H9 (cell line): Measurements from ENCODE around the gene FOXP2. TPM values are rescaled to one million over a fixed set of nuclear protein-coding genes. Genes with fewer than 3 reads are reported as not detected.

Experiments
- DNase-seq: peaks from one replicate; pipeline ENCODE4 v3.0.0-alpha.2; 2017
- H2AFZ ChIP-seq: one replicate; pipeline ENCODE4 v1.6.1; 2013; ENCODE audit warnings: mild to moderate bottlenecking, low read length, control low read depth, moderate library complexity
- H2AK5ac ChIP-seq: 2 replicates; pipeline ENCODE4 v1.6.1; 2013; ENCODE audit warnings: low read length, control low read depth, mixed read lengths; ENCODE audit not compliant: insufficient read length
- H2BK120ac ChIP-seq: one replicate; pipeline ENCODE4 v1.6.1; 2013; ENCODE audit warnings: low read depth, mild to moderate bottlenecking, low read length, control low read depth, inconsistent platforms; ENCODE audit not compliant: poor library complexity, severe bottlenecking
- H2BK12ac ChIP-seq: 2 replicates; pipeline ENCODE4 v1.6.1; 2013; ENCODE audit warnings: low read length, control low read depth, mixed read lengths, low read depth; ENCODE audit not compliant: insufficient read length
- H2BK15ac ChIP-seq: 2 replicates; pipeline ENCODE4 v1.6.1; 2013; ENCODE audit warnings: low read depth, low read length, control low read depth
- H2BK20ac ChIP-seq: one replicate; pipeline ENCODE4 v1.6.1; 2013; ENCODE audit warnings: low read depth, mild to moderate bottlenecking, low read length, control low read depth, inconsistent platforms; ENCODE audit not compliant: poor library complexity, severe bottlenecking
- H2BK5ac ChIP-seq: 2 replicates; pipeline ENCODE4 v1.6.1; 2013; ENCODE audit warnings: low read length, control low read depth, mixed read lengths; ENCODE audit not compliant: insufficient read length
- H3K14ac ChIP-seq: 2 replicates; pipeline ENCODE4 v1.6.1; 2013; ENCODE audit warnings: low read length, control low read depth; ENCODE audit not compliant: insufficient read depth
- H3K18ac ChIP-seq: 2 replicates; pipeline ENCODE4 v1.6.1; 2013; ENCODE audit warnings: low read depth, mild to moderate bottlenecking, mixed read lengths, low read length, control low read depth; ENCODE audit not compliant: insufficient read length
- H3K23ac ChIP-seq: 2 replicates; pipeline ENCODE4 v1.6.1; 2013; ENCODE audit warnings: low read length, control low read depth, mixed read lengths, low read depth; ENCODE audit not compliant: insufficient read length
- H3K23me2 ChIP-seq: 2 replicates; pipeline ENCODE4 v1.6.1; 2013; ENCODE audit warnings: low read depth, mild to moderate bottlenecking, mixed read lengths, low read length, control low read depth; ENCODE audit not compliant: insufficient read length, poor library complexity, severe bottlenecking
- H3K27ac ChIP-seq: 2 replicates; pipeline ENCODE4 v1.5.1; 2013; ENCODE audit warnings: low read length, control low read depth, mixed read lengths, low read depth; ENCODE audit not compliant: insufficient read length
- H3K27me3 ChIP-seq: 2 replicates; pipeline ENCODE4 v1.6.1; 2013; ENCODE audit warnings: low read length, control low read depth, inconsistent platforms; ENCODE audit not compliant: insufficient read depth
- H3K4ac ChIP-seq: 2 replicates; pipeline ENCODE4 v1.6.1; 2013; ENCODE audit warnings: low read depth, mild to moderate bottlenecking, control low read depth, inconsistent platforms, low read length, moderate library complexity
- H3K4me1 ChIP-seq: 2 replicates; pipeline ENCODE4 v1.6.1; 2013; ENCODE audit warnings: low read length, control low read depth, inconsistent platforms; ENCODE audit not compliant: insufficient read depth
- H3K4me2 ChIP-seq: 2 replicates; pipeline ENCODE4 v1.6.1; 2013; ENCODE audit warnings: low read length, control low read depth, mixed read lengths; ENCODE audit not compliant: insufficient read length, insufficient read depth
- H3K56ac ChIP-seq: 2 replicates; pipeline ENCODE4 v1.6.1; 2013; ENCODE audit warnings: low read depth, mild to moderate bottlenecking, mixed read lengths, low read length, control low read depth; ENCODE audit not compliant: insufficient read length
- H3K79me1 ChIP-seq: 2 replicates; pipeline ENCODE4 v1.6.1; 2013; ENCODE audit warnings: low read depth, mild to moderate bottlenecking, moderate library complexity, low read length, control low read depth, inconsistent platforms; ENCODE audit not compliant: insufficient read depth, poor library complexity, severe bottlenecking
- H3K79me2 ChIP-seq: 2 replicates; pipeline ENCODE4 v1.6.1; 2013; ENCODE audit warnings: low read length, control low read depth, inconsistent platforms; ENCODE audit not compliant: insufficient read depth
- H3K9ac ChIP-seq: 2 replicates; pipeline ENCODE4 v1.6.1; 2013; ENCODE audit warnings: low read length, control low read depth, mixed read lengths; ENCODE audit not compliant: insufficient read length; ENCODE audit errors: extremely low read depth
- H3K9me3 ChIP-seq: one replicate; pipeline ENCODE4 v1.6.1; 2013; ENCODE audit warnings: low read depth, low read length, inconsistent platforms; ENCODE audit not compliant: control insufficient read depth
- H3T11ph ChIP-seq: one replicate; pipeline ENCODE4 v1.6.1; 2013; ENCODE audit warnings: mild to moderate bottlenecking, low read length, control low read depth, inconsistent platforms
- H4K20me1 ChIP-seq: one replicate; pipeline ENCODE4 v1.6.1; 2013; ENCODE audit not compliant: control insufficient read depth, insufficient read length, insufficient read depth
- H4K5ac ChIP-seq: 2 replicates; pipeline ENCODE4 v1.6.1; 2013; ENCODE audit warnings: low read depth, mild to moderate bottlenecking, mixed read lengths, low read length, control low read depth; ENCODE audit not compliant: insufficient read length
- H4K8ac ChIP-seq: replicated peaks from 2 replicates; pipeline ENCODE4 v1.6.1; 2013; ENCODE audit warnings: low read length, control low read depth, mixed read lengths, low read depth; ENCODE audit not compliant: insufficient read length
- H4K91ac ChIP-seq: 2 replicates; pipeline ENCODE4 v1.6.1; 2013; ENCODE audit warnings: low read depth, mild to moderate bottlenecking, moderate library complexity, mixed read lengths, low read length, control low read depth; ENCODE audit not compliant: insufficient read length
- H3K27ac Mint-ChIP-seq, 3 experiments: 2 replicates in 2 of 3; 3 replicates in 1 of 3; pipeline ENCODE4 v1.8.0; 2020 to 2021; ENCODE audit warnings: mixed read lengths in 3 of 3, mild to moderate bottlenecking in 1 of 3, moderate library complexity in 1 of 3
- H3K27me3 Mint-ChIP-seq: 2 replicates; pipeline ENCODE4 v1.8.0; 2021; ENCODE audit warnings: low read depth, mild to moderate bottlenecking, moderate library complexity, mixed read lengths
- H3K36me3 Mint-ChIP-seq, 3 experiments: 2 replicates in 2 of 3; 3 replicates in 1 of 3; pipeline ENCODE4 v1.8.0; 2020 to 2021; ENCODE audit warnings: low read depth in 3 of 3, mixed read lengths in 3 of 3; ENCODE audit not compliant: insufficient read depth in 1 of 3
- H3K4me1 Mint-ChIP-seq, 2 experiments: 2 replicates each; pipeline ENCODE4 v1.8.0; 2020; ENCODE audit warnings: mixed read lengths in 2 of 2
- H3K4me3 Mint-ChIP-seq, 2 experiments: 2 replicates in 1 of 2; 3 replicates in 1 of 2; pipeline ENCODE4 v1.8.0; 2020 to 2021; ENCODE audit warnings: mild to moderate bottlenecking in 2 of 2, mixed read lengths in 2 of 2, moderate library complexity in 1 of 2
- H3K9me3 Mint-ChIP-seq, 2 experiments: 2 replicates in 1 of 2; 3 replicates in 1 of 2; pipeline ENCODE4 v1.8.0; 2020; ENCODE audit warnings: mild to moderate bottlenecking in 2 of 2, mixed read lengths in 2 of 2, moderate library complexity in 1 of 2
- total RNA-seq: library from RNA; stranded (reverse); gene quantifications from 2 replicates; pipeline ENCODE4 v1.2.1, GENCODE V29; 2021
- TF ChIP-seq, protein P1 (sequence below): fragments of 200-600 bp; sonication (generic); conservative IDR thresholded peaks from 3 replicates; pipeline ENCODE4 v1.8.0; 2021; ENCODE audit warnings: antibody characterized with exemption, mild to moderate bottlenecking

The FOXP2 gene
- total RNA-seq, 1 experiment from 2014 or later, result not detected

DNA sequence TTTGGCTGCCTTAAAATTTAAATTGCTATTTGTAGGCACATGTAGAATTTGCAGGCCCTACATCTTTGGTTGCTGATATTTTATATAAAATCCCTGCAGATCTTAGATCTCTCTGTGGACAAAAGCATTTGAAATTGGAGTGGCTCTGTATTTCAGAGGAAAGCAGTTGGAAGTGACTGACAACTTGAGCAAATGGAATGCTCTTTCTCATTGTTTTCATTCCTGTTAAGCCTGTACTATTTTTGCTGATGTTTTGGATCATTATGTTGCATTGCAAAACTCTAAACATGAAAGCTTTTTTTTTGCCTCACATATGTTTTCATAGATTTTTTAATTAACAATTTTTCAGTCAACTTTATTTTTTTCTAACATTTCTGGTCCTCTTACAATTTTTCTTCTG is 256.1 kb downstream of the FOXP2 start:
- no peak overlapping the region for H2BK15ac ChIP-seq
- no peak overlapping the region for H3T11ph ChIP-seq
- H4K8ac ChIP-seq, result no peak overlapping the region
- H3K23ac ChIP-seq, result no peak overlapping the region
- no peaks in the 10 kb centered on the region for H3K27me3 ChIP-seq
- H3K14ac ChIP-seq, result no peak overlapping the region
- no peaks in the 10 kb centered on the region for H4K20me1 ChIP-seq
- H3K4me1 Mint-ChIP-seq, result no peaks in the 10 kb centered on the region
- H3K4me3 Mint-ChIP-seq, result no peak overlapping the region
- H2BK20ac ChIP-seq, result no peak overlapping the region
- H2AFZ ChIP-seq, result no peak overlapping the region
- H3K9me3 Mint-ChIP-seq, result no peaks in the 10 kb centered on the region
- H3K4me1 ChIP-seq, result no peaks in the 10 kb centered on the region
- no peaks in the 10 kb centered on the region for H3K36me3 Mint-ChIP-seq
- no peak overlapping the region for H2BK5ac ChIP-seq
- H2AK5ac ChIP-seq, result no peak overlapping the region
- H3K27me3 Mint-ChIP-seq, result no peaks in the 10 kb centered on the region
- no peak overlapping the region for H3K27ac ChIP-seq
- no peak overlapping the region for H3K18ac ChIP-seq
- DNase-seq, result no peak
- H2BK120ac ChIP-seq, result no peak overlapping the region
- H3K27ac Mint-ChIP-seq, result no peak overlapping the region
- no peak overlapping the region for H3K56ac ChIP-seq
- no peak overlapping the region for H4K91ac ChIP-seq
- no peak overlapping the region for H3K4ac ChIP-seq
- no peak overlapping the region for H3K4me2 ChIP-seq
- H3K79me2 ChIP-seq, result no peaks in the 10 kb centered on the region
- H2BK12ac ChIP-seq, result no peak overlapping the region
- no peaks in the 10 kb centered on the region for H3K79me1 ChIP-seq
- H3K23me2 ChIP-seq, result no peaks in the 10 kb centered on the region
- H3K9ac ChIP-seq, result no peak overlapping the region
- no peaks in the 10 kb centered on the region for H3K9me3 ChIP-seq
- H4K5ac ChIP-seq, result no peak overlapping the region
- TF ChIP-seq, protein P1, sequence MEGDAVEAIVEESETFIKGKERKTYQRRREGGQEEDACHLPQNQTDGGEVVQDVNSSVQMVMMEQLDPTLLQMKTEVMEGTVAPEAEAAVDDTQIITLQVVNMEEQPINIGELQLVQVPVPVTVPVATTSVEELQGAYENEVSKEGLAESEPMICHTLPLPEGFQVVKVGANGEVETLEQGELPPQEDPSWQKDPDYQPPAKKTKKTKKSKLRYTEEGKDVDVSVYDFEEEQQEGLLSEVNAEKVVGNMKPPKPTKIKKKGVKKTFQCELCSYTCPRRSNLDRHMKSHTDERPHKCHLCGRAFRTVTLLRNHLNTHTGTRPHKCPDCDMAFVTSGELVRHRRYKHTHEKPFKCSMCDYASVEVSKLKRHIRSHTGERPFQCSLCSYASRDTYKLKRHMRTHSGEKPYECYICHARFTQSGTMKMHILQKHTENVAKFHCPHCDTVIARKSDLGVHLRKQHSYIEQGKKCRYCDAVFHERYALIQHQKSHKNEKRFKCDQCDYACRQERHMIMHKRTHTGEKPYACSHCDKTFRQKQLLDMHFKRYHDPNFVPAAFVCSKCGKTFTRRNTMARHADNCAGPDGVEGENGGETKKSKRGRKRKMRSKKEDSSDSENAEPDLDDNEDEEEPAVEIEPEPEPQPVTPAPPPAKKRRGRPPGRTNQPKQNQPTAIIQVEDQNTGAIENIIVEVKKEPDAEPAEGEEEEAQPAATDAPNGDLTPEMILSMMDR, result no peak
